Stimulated activated CD4-positive, alpha-beta T cell treated with anti-CD3 and anti-CD28 coated beads, Interleukin-15, amount 100 ng/mL, for 48 hours (primary cell): Measurements from ENCODE around the gene CLDN15.

Experiments
- DNase-seq, 2 donors: peaks; one replicate each; pipeline ENCODE4 v3.0.0-alpha.2; 2020; ENCODE audit warnings: low read depth in 2 of 2

The CLDN15 gene

DNA sequence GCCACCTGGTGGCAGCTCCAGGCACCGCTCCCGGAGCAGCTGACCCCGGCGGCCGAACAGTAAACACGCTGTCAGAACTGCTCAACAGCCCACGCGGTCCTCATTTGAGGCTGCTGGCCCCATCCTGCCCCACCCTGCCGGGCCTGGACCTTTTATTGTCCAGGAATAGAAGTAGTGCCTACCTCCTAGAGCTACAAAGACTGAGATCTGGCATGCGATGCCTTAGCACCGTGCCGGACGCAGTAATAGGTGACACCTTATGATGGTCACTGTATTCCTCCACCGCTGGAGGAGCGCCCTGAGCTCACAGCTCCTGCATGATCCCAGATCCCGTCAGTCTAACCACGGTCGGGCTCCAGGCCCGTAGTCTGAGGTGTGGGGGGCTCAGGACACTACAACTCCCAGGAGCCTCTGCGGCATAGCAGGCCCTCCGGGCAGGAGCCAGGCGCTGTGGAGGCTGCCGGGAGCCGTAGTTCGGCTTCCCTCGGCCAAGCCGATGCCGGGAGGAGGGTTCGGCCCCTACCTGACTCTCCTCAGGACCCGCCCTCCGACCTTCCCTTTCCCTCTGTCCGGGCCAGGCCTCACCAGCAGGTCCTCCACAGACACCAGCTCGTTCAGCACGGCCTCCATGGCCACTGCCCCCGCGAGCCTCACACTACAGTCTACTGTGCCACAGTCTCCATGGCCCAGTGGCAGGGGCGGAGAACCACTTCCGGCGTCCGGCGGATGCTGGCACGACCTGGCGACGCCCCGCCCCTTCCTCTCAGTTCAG is 7.0 kb upstream of the CLDN15 start, which contains the start of gene FIS1:
Gene FIS1 (minus strand): TSS at position 707 of the 772 bp plus-strand sequence. CDS start 77 bp downstream, at position 630.
- DNase-seq, result peak; percentile 87 to 91

DNA sequence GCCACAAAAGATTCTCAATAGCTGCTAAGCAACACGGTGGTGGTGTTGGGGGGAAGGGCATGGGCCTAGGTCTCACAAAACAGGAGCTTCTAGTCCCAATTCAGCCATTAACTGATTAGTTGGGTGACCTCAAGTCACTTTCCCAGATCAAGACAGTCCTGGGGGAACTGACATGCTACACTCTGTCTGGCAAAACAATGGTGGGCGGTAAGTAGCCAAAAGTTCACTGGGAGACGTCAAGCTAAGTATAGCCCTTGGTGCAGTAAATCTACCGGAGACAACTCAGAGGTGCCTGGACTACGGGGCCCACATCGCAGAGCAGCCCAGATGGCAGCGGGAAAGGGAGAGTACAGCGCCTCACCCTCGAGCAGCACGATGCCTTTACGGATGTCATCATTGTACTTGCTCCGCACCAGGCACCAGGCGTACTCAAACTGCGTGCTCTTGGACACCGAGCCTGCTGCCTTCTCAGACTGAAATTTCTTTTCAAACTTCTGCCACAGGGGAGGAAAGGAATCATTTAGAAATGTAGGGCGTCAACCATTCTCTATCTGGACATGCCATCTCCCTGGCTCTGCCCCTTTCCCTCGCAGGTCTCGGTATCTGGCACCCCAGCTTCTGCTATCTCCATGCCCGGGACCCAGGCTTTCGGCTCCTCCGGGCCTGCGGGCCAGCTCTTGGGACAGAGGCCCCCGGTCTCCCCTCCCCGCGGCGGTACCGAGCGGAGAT is 6.2 kb upstream of the CLDN15 start:
- no peak for DNase-seq

DNA sequence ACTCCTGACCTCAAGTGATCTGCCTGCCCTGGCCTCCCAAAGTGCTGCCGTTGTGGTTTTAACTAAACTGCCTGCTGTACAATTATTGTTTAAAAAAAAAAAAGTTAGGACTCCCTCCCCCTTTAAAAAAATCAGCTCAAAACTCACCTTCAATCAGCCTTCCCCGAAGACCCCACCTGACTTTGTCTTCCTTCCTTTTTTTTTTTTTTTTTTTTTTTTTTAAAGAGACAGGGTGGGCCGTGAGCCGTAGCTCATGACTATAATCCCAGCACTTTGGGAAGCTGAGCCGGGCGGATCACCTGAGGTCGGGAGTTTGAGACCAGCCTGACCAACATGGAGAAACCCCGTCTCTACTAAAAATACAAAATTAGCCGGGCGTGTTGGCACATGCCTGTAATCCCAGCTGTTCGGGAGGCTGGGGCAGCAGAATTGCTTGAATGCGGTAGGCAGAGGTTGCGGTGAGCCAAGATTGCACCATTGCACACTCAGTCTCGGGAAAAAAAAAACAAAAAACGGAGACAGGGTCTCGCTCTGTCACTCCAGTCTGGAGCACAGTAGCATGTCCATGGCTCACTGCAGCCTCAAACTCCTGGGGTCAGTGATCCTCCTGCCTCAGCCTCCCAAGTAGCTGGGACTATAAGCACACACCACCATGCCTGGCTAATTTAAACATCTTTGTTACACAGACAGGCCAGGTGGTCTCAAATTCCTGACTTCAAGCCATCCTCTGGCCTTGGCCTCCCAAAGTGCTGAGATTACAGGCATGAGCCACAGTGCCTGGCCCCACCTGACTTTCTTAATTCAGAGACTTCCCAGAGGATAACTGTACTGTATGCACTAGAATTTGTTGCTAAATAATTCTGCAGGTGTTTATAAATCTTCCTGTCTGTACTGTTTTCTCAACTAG is 4.1 kb upstream of the CLDN15 start:
- no peak for DNase-seq

DNA sequence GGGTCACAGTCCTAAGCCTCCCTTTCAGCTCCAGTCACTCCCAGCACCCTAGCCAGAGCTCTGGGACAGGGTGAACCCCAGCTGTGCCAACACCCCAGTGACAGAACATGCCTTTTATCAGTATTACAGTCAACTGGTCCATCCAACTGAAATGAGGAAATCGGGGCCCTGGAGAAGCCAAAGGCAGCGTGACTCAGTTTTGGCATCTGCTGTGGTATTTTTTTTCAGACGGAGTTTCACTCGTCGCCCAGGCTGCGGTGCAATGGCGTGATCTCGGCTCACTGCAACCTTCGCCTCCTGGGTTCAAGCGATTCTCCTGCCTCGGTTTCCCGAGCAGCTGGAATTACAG is 3.4 kb upstream of the CLDN15 start:
- DNase-seq, result no peak

DNA sequence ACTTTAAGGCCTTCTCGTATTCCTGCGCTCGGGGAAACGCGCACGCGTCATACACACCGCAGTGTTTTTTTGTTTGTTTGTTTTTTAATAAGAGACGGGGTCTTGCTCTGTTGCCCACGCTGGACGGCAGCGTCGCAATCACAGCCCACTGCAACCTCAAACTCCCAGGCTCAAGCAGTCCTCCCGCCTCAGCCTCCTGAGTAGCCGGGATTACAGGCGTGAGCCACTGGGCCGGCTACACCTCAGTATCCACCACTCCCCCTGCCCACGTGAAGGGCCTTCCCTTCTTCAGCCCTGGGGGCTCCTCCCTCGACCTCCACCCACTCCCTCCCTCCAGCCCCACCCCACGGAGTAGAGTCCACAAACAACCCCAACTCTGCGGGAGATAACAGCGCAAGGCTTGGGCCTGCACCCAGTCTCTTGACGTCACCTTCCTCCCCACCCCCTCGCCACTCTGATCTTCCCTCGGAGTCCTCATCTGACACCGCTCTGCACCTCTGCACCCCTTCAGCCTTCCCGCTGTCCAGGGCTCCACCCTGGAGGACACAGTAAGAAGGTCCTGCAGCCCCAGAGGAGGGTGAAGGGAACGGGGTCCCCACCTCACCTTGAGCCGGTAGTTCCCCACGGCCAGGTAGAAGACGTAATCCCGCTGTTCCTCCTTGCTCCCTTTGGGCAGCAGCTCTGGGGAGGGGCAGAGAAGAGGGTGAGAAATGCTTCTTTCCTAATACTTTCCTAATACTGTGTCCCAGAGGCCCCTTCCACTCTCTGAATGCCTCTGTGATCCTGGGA is 2.8 kb upstream of the CLDN15 start:
- no peak for DNase-seq

DNA sequence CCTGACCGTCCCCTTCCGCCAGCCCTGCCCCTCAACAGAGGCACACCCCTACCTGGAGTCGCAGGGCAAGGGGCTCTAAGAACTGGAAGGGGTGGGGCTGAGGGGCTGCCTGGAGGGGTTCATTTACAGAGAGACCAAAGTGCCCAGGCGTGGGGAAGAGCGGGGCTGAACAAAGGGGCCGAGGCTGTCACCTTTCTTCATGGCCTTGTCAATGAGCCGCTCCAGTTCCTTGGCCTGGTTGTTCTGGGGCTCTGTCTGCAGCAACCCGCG is 2.3 kb upstream of the CLDN15 start:
- no peak for DNase-seq

DNA sequence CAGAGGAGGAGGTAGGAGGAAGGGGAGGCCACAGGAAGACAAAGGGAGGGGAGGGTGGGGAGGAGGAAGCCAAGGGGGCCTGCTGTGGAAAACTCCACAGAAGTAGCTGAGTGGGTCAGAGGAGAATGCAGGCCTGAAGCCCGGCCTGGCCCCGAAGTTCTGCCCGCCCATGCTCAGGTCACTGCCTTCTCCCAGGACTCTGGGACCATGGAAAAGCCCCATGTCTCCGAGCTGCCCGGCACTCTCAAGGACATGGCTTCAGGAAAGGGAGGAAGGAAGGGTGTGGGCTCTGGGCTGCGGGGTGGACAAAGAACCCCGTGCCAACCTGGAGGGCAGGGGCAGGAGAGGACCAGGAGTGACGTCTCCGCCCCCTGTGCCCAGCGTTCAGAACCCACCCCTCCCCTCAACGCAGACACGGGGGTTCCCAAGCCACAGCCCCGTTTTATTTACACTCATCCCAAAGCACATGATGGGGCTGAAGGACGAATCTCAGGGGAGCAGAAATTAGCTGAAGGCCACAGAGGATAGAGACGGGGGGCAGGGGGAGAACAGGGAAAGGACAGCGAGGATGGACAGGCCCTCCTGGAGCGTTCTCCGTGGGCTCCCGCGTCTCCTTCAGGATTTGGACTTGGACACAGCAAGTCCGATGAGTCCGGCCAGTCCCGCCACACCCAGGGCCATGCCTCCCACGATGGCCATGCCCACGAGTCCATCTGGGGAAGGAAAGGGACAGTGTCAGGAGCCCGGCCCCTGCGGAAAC is 1.8 kb upstream of the CLDN15 start:
- DNase-seq, result no peak

DNA sequence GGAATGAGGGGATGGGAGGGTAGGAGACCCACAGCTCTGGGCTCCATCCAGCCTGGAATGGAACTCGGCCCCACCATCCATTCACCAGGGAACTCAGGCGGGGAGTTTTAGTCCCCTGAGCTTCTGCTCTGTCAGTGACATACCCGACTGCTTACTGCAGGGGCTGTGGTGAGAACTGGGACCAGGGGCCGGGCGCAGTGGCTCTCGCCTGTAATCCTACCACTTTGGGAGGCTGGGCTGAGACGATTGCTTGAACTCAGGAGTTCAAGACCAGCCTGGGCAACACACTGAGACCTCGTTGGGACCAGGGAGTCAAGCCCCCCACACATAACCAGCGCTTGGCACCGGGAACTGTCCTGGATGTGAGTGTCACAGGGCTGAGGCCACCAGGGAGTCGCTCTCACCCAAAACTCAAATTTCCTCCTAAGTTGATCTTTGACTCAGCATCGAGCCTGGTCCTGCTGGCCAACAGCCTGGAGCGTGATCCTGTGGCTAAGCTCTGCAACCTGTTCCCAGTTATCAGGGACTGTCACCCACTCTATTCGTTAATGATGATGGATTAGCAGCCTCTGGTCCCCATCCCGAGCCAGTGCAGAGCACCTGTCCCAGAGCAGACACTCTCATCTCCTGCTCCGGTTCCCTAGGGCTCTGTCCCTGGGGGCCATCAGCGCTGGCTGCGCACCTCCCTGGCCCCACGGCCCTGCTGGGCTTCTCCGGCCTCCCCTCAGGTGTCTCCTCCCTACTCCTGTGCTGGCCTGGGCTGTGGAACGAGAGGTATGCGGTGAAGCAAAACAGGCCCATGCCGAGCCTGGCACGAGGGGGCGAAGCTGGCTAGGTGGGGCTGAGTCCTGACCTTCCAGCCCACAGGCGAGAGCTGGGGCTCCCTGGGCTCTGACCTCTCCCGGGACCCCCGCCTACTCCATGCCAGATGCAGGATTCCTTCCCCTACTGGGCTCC is 902 bp upstream of the CLDN15 start:
- no peak for DNase-seq

DNA sequence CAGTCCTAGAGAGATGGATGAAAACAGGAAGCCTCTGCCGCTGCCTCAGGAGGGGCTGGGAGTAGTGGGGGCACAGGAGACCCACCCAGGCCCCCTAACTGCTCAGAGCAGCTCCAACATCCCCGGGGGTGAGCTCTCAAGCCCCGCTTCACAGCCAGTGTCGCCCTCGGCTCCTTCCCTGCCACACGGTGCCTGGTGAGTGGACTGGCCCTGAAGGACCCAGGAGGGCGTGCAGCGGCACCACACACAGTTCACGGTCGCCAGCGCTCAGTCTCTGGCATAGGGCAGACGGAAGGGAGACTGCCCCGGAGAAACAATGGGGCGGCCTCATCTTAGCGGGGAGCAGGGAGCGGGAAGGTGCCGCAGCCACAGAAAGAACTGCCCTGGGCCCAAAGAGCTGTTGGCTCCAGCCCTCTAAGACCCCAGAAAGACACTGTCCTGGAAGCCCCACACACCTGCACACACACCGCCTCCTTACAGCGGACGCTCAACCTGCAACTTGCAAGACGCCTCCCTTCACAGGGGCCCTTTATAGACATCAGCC is 1.2 kb downstream of the CLDN15 start:
- DNase-seq, result no peak

DNA sequence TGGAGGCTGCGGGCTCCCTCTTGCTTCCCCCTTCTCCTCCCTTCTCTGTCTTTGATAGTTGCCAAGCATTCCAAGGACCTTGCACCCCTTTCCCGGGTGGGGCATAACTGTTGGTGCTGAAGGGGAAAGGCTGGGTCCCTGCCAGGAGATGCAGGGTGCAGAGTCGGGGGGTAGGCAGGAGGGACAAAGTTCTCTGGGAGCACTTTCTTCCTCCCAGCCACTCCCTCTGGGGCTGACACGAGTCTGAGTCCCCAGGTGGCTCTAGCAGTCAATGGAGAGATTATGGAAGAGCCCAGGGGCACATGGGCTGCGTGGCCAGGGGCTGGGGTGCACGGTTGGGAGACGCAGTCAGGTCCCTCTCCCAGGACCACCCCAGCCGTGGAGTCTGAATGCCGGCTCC is 2.1 kb downstream of the CLDN15 start:
- no peak for DNase-seq

DNA sequence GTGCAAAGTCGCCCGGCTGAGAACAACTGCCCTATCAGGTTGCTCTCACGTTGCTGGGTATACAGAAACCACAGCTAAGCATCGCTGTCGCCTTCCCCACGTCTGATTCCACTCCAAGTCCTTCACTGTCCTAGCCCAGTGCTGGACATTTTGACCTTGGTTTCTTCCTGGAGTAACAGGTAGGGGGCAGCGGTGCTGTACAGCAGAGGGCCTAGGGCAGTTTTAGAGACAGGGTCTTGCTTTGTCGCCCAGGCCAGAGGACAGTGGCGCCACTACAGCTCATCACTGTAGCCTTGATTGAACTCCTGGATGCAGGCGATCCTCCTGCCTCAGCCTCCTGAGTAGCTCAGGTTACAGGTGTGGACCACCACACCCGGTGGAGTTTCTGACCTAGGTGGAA is 2.6 kb downstream of the CLDN15 start:
- no peak for DNase-seq

DNA sequence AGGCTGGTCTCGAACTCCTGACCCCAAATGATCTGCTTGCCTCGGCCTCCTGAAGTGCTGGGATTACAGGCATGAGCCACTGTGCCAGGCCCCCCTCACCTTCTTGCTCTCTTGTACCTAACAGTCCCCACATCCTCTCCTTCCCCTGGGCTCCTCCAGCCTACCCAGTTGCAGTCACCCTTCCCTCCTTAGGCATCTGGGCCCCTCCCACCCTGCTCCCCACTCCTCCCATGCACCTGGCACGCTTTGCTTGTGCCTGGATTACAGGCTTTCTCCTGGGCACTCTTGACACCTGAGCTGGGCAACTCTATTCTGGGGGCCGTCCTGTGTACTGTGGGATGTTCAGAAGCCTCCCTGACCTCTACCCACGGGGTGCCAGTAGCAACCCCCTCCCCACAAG is 3.0 kb downstream of the CLDN15 start:
- DNase-seq, result no peak

DNA sequence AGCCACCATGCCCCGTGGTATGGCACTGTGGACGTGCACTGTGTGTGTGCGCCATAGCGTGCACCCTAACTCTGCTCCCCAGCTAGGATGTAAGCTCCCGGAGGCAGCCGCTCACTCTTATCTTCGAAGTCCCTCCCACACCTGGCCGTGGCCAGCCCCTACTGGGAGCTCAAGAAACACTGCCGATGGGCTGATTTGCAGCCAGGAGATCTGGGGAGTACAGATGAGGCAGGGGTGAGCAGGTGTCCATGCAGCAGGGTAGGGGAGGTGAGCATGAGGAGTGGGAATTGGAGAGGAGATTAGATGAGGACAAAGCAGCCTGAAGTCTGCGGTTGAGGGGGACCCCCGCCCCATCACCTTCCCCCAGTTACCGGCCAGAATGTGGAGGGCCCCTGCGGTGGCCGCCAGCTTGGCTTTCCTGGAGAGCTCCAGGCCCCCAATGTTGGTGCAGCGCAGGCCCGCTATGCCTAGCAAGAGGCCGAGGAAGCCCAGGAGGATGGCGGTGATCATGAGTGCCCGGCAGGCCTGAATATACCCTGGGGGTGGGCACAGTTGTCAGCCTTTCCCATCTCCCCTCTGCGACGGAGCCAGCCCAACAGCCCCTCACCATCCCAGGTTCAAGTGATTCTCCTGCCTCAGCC is 3.6 kb downstream of the CLDN15 start:
- no peak for DNase-seq

DNA sequence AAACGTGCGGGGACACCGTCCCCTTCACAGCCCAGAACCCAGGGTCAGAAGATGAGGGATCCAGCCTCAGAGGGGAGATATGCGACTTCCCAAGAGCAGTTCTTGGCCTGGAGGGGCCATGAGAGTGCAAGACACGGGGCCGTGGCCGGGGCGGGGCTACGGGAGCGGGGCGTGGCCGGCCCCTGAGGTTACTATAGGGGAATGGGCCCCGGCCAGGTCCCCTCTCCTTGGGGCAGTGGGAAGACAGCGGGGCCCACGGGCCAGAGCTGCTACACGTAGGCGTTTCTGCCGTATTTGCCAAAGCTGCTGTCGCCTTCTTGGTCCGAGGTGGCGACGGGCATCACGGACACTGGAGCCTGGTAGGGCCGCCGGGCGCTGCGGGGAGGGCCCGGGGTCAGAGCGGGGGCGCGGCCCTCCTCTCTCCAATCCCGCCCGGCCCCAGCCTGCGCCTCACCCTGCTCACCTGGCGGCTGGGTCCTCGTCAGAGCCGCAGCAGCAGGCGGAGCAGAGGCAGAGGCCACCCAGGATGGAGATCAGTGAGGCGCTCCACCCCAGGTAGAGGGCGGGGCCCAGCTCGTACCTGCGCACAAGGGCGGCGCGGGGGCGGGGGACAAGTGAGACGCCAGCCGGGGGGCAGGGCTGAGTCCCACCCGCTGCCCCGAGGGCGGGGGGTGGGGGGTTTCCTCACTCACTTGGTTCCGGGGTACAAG is 5.3 kb downstream of the CLDN15 start:
- DNase-seq, result no peak

DNA sequence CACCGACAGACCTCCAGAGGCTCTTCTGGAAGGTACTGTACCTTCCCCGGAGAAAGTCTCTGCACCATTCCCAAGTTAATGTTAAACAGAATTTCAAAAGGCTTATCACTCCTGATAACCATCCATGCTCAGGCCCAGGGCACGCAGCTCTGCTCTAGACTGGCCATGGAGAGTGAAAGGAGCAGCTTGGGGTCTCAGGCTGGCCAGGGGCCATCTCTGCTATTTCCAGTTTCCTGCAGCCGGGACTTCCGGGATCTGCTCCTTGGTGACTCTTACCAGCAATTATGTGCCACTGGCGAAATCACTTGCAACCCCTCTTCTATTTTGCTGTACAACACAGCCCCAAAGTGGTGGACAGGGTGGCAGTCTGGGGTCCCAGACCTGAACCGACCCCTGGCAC is 6.0 kb downstream of the CLDN15 start:
- DNase-seq, result no peak

DNA sequence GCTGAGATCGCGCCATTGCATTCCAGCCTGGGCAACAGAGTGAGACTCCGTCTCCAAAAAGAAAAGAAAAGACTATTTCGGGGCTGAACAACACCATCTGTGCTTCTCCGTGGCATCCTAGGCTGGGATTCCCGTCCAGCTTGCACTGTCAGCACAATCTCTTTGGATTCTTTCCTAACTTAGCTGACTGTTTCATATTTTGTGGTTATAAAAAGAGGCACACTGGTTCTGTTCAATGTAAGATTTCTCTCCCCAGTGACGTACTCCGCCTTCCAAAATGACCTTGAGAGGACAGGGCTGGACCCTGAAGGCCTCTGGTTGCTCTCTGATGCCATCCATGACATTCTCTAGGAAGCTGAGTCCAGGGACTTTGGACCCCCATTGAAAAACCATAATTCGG is 10.9 kb downstream of the CLDN15 start:
- DNase-seq, result no peak

DNA sequence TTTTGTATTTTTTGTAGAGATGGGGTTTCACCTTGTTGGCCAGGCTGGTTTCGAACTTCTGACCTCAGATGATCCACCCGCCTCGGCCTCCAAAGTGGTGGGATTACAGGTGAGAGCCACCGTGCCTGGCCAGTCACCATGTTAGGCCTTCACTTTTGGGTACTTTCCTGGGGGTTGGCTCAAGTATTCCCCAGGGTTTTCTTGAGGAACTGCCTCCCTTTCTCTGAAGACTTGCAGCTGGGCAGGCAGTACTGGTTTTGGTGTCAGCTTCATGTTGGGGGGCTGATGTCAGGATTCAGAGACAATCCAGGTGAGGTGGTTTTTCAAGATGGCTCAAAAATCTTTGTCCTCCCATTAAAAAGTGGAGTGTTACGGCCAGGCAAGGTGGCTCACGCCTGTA is 12.0 kb downstream of the CLDN15 start:
- DNase-seq, result no peak

DNA sequence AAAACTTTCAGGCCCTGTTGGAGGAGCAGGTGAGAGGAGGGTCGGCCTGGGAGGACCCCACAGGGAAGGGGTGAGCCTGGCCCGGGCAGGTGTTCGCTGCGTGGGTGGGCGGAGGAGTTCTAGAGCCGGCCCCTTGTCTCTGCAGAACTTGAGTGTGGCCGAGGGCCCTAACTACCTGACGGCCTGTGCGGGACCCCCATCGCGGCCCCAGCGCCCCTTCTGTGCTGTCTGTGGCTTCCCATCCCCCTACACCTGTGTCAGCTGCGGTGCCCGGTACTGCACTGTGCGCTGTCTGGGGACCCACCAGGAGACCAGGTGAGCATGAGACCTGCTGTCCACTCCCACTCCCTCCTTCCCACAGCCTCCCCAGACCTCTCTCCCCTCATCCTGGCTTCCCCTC is 14.1 kb downstream of the CLDN15 start:
- DNase-seq, result no peak
